Lower lobe of right lung (tissue), 2 donors: ENCODE measurements around the gene NFATC2. TPM values are rescaled to one million over a fixed set of nuclear protein-coding genes. Genes with fewer than 3 reads are reported as not detected.

Experiments
- ATAC-seq, 2 donors: fragments of 200-7000 bp; cut with Tn5 transposase; one replicate each; pipeline ENCODE4 v1.9.1; 2020 to 2022; ENCODE audit warnings: mild to moderate bottlenecking in 2 of 2, moderate library complexity in 2 of 2
- DNase-seq: peaks from one replicate; pipeline ENCODE4 v3.0.0-alpha.2; 2020
- H3K27ac ChIP-seq: fragments of 200-600 bp; one replicate; pipeline ENCODE4 v1.8.0; 2022
- H3K27me3 ChIP-seq: fragments of 200-600 bp; one replicate; pipeline ENCODE4 v1.8.0; 2022; ENCODE audit warnings: low read depth
- H3K36me3 ChIP-seq: fragments of 200-600 bp; one replicate; pipeline ENCODE4 v1.8.0; 2022; ENCODE audit warnings: mild to moderate bottlenecking
- H3K4me1 ChIP-seq: fragments of 200-600 bp; one replicate; pipeline ENCODE4 v1.8.0; 2022
- H3K4me3 ChIP-seq: fragments of 200-600 bp; one replicate; pipeline ENCODE4 v1.8.0; 2022; ENCODE audit warnings: mild to moderate bottlenecking
- H3K9me3 ChIP-seq: fragments of 200-600 bp; one replicate; pipeline ENCODE4 v1.8.0; 2022
- intact Hi-C: fragments of 100-400 bp; cut with DNase I; formaldehyde crosslinking; loops from one replicate; pipeline ENCODE4 v1.11.0; 2022
- total RNA-seq: library from RNA; stranded (reverse); fragmentation: NEBNext Ultra II Directional; extraction: Animal tissue kit (Norgen Biotek cat#: 25700); gene quantifications from one replicate; pipeline ENCODE4 v1.2.1, GENCODE V29; 2021
- TF ChIP-seq, protein P1 (sequence below): fragments of 200-600 bp; IDR thresholded peaks from one replicate; pipeline ENCODE4 v1.8.0; 2022; ENCODE audit warnings: antibody characterized with exemption, mild to moderate bottlenecking
- donor health status: DM: no; HTN: yes; CAD: no; lungs with severe emphysema.

NFATC2 gene
- total RNA-seq, 1 donor from 2014 or later: 6.6 TPM

DNA sequence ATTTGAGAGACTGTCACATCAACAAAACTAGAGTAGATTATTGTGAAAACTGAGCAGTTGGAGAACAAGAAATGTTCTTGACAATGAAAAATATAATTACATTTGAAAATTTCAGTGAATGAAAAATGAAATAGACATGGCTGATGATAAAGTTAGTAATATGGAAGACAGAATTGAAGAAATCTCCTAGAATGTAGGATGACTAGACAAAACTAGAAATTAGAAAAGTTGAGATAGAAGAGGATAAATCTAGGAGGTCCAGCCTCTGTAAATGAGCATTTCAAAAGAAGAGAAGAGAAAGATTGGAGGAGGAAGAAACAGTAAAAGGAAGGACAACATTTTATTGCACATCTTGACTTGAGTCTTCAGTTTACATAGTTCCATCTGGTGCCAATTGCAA is 178.7 kb downstream of the NFATC2 start:
- no peaks in the 10 kb centered on the region for H3K9me3 ChIP-seq
- intact Hi-C loops: no loop called here
- no peaks in the 10 kb centered on the region for H3K27me3 ChIP-seq
- no peak overlapping the region for H3K27ac ChIP-seq
- no peaks in the 10 kb centered on the region for H3K36me3 ChIP-seq
- H3K4me1 ChIP-seq: no peaks in the 10 kb centered on the region
- DNase-seq (no peak), ATAC-seq (no peak)
- no peak overlapping the region for H3K4me3 ChIP-seq
- TF ChIP-seq, protein P1, sequence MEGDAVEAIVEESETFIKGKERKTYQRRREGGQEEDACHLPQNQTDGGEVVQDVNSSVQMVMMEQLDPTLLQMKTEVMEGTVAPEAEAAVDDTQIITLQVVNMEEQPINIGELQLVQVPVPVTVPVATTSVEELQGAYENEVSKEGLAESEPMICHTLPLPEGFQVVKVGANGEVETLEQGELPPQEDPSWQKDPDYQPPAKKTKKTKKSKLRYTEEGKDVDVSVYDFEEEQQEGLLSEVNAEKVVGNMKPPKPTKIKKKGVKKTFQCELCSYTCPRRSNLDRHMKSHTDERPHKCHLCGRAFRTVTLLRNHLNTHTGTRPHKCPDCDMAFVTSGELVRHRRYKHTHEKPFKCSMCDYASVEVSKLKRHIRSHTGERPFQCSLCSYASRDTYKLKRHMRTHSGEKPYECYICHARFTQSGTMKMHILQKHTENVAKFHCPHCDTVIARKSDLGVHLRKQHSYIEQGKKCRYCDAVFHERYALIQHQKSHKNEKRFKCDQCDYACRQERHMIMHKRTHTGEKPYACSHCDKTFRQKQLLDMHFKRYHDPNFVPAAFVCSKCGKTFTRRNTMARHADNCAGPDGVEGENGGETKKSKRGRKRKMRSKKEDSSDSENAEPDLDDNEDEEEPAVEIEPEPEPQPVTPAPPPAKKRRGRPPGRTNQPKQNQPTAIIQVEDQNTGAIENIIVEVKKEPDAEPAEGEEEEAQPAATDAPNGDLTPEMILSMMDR: no peak

DNA sequence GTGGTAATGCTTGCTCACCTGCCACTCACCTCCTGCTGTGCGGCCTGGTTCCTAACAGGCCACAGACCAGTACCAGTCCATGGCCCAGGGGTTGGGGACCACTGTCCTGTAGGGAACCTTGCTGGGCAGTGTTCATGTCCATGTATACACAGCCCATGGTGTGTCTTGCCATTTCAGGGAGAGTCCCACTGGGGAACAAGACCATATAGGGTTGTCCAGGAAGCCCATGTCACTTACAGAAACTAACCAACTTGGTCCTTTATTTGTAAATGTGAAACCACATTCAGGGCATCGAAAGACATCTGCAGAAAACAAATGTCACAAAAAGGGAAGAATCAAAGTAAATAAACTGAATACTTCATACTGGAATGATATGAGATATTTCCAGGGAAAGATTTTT is 179.1 kb downstream of the NFATC2 start:
- TF ChIP-seq, protein P1: no peak
- no peaks in the 10 kb centered on the region for H3K36me3 ChIP-seq
- H3K4me3 ChIP-seq: no peak overlapping the region
- no peak for ATAC-seq
- H3K27ac ChIP-seq: no peak overlapping the region
- no peak for DNase-seq
- no peaks in the 10 kb centered on the region for H3K27me3 ChIP-seq
- H3K4me1 ChIP-seq: no peaks in the 10 kb centered on the region
- H3K9me3 ChIP-seq: no peaks in the 10 kb centered on the region
- intact Hi-C loops: no loop called here

DNA sequence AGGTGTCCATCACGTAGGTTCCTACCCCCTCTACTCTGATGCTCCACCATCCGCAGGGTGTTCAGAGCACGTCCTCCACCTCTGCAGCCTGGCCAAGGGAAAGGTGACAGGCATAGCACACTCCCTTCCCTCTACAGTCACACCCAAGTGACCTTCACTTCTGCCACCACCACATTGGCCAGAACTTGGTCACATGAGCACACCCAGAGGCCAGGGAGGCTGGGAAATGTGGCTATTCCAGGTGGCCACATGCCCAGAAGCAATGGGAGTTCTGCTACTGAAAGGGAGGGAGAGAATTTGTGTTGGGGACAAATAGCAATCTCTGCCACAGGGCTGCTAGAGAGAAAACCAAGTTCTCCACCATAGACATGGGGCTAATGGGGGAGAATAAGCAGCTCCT is 180.3 kb downstream of the NFATC2 start:
- no peak overlapping the region for H3K27ac ChIP-seq

DNA sequence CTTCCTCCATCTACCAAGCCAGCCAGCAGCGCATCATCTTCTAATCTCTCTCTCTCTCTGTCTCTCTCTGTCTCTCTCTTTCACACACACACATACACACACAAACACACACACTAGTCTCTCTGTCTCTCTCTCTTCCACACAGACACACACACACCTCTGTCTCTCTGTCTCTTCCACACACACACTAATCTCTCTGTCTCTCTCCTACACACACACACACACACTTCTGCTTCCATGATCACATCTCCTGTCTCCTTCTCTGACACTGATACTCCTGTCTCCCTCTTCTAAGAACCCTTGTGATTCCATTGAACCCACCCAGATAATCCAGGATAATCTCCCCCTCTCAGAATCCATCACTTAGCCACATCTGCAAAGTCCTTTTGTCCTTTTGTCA is 181.3 kb downstream of the NFATC2 start:
- Histone ChIP-seq H3K36me3 (no peaks in the 10 kb centered on the region), H3K27ac (no peak overlapping the region), H3K4me1 (no peaks in the 10 kb centered on the region), H3K27me3 (no peaks in the 10 kb centered on the region), H3K9me3 (no peaks in the 10 kb centered on the region), H3K4me3 (no peak overlapping the region)
- ATAC-seq (no peak), DNase-seq (no peak)
- intact Hi-C loops: no loop called here
- TF ChIP-seq, protein P1: no peak

More for the DNA sequence above, 180.3 kb downstream of the NFATC2 start:
- DNase-seq (no peak), ATAC-seq (no peak)
- TF ChIP-seq, protein P1: no peak
- H3K4me1 ChIP-seq: no peaks in the 10 kb centered on the region
- H3K36me3 ChIP-seq: no peaks in the 10 kb centered on the region
- H3K27me3 ChIP-seq: no peaks in the 10 kb centered on the region
- intact Hi-C loops: no loop called here
- no peak overlapping the region for H3K4me3 ChIP-seq
- no peaks in the 10 kb centered on the region for H3K9me3 ChIP-seq

DNA sequence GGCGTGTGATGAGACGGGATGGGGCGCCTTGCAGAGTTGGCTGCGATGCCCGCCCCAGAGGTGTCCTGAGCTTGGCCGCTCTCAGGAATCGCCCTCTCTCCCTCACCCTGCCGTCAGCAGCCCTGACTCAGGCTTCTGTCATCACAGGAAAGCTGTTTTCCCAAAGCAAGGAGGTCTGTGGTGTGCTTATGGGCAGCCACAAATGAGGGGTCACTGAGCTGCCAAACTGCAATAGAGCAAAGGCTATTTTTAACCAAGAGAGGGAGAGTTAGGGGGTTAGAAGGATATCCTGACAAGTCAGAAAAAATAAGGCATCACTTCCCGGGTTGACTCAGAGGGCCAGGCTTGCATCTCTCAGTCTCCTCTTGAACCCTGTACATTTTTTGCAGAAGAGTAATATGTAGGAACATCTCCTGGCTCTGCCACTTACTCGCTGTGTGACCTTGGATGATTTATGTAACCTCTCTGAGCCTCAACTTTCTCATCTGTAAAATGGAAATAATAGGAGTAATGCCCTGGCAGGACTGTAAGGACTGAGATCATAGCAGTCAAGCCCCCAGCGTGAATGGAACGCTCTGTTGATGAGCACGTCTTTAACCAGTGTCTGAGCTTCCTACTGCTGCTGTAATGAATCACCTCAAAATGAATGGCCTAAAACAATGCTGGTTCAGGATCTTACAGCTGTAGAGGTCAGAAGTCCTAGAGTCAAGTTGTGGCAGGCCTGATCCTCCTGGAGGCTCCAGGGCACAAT is 181.9 kb downstream of the NFATC2 start:
- DNase-seq (no peak), ATAC-seq (no peak)
- TF ChIP-seq, protein P1: no peak
- Histone ChIP-seq H3K27ac (no peak overlapping the region), H3K27me3 (no peaks in the 10 kb centered on the region), H3K9me3 (no peaks in the 10 kb centered on the region), H3K4me1 (no peaks in the 10 kb centered on the region), H3K36me3 (no peaks in the 10 kb centered on the region), H3K4me3 (no peak overlapping the region)
- intact Hi-C loops: no loop called here
